Cardiac muscle cell (in vitro differentiated cells and primary cell): Measurements from ENCODE around the gene ISM1. TPM values are rescaled to one million over a fixed set of nuclear protein-coding genes. Genes with fewer than 3 reads are reported as not detected.

Experiments used
- DNase-seq, 2 donors: peaks; one replicate each; pipeline versions ENCODE4 v3.0.0 to v3.0.0-alpha.2; 2010 to 2017; ENCODE audit warnings: low read depth in 1 of 2, low spot score in 1 of 2
- H3K27ac ChIP-seq: fragments of 200-600 bp; sonication (generic); 2 replicates; pipeline ENCODE4 v1.5.1; 2016
- H3K27me3 ChIP-seq: fragments of 200-600 bp; sonication (generic); 2 replicates; pipeline ENCODE4 v1.6.0; 2016; ENCODE audit warnings: control low read depth
- H3K36me3 ChIP-seq: fragments of 200-600 bp; sonication (generic); 2 replicates; pipeline ENCODE4 v1.5.1; 2016; ENCODE audit warnings: control low read depth
- H3K4me1 ChIP-seq: fragments of 200-600 bp; sonication (generic); 2 replicates; pipeline ENCODE4 v1.8.1; 2017; ENCODE audit warnings: low read depth, mild to moderate bottlenecking, mixed run types
- H3K4me3 ChIP-seq: fragments of 200-600 bp; sonication (generic); 2 replicates; pipeline ENCODE4 v1.5.1; 2016; ENCODE audit warnings: mild to moderate bottlenecking
- H3K9me3 ChIP-seq: fragments of 200-600 bp; sonication (generic); 2 replicates; pipeline ENCODE4 v1.5.1; 2017; ENCODE audit warnings: low read depth, mild to moderate bottlenecking, control low read depth
- polyA plus RNA-seq: library from polyadenylated mRNA; unstranded; fragments of >200 nt; fragmentation: Nextera tagmentation; extraction: Ambion mirVana; gene quantifications from 2 replicates; pipeline ENCODE4 v1.2.1, GENCODE V29; 2016
- total RNA-seq: library from RNA; depleted of rRNA; stranded (reverse); fragments of >200 nt; gene quantifications from 2 replicates; pipeline ENCODE4 v1.2.3, GENCODE V29; 2016
- TF ChIP-seq, protein P1 (sequence below): IDR thresholded peaks from 2 replicates; pipeline ENCODE4 v1.5.1; 2012; ENCODE audit warnings: low read depth, mild to moderate bottlenecking, low read length

Gene ISM1
- total and polyA plus RNA-seq, 2 experiments from 2014 or later: 0.21 to 0.59 TPM

DNA sequence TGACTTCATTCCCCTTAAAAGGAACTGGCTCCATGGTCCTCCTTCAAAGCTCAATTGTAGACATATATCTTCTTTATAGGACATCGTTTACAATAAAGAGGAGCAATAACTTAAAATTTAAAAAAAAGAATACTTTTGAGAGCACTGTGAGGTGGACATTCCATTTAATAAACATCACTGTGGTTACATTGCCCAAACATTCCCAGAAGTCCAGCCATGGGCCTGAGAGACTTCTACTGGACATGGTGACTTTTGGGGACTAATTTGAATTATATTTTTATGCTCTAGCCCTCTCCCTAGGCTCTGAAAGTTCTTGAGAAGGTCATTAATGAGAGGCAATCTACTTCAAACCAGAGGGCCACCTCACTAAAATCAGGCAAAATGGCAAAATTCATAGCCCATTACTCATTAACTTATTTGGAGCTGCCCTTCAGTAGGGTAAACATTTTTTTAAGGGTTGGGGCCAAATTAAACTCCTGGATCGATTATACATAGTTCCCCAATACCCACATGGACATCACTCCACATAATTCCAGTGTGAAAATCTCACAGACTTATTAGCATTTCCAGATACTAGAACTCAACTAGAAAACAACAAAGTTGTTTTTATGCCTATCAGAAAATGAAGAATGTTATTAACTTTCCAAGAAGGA lies 17.1 kb downstream of the ISM1 start:
- no peaks in the 10 kb centered on the region for H3K27me3 ChIP-seq
- H3K27ac ChIP-seq: no peak overlapping the region
- H3K4me3 ChIP-seq: no peak overlapping the region
- no peak for DNase-seq
- no peaks in the 10 kb centered on the region for H3K36me3 ChIP-seq
- TF ChIP-seq, protein P1, sequence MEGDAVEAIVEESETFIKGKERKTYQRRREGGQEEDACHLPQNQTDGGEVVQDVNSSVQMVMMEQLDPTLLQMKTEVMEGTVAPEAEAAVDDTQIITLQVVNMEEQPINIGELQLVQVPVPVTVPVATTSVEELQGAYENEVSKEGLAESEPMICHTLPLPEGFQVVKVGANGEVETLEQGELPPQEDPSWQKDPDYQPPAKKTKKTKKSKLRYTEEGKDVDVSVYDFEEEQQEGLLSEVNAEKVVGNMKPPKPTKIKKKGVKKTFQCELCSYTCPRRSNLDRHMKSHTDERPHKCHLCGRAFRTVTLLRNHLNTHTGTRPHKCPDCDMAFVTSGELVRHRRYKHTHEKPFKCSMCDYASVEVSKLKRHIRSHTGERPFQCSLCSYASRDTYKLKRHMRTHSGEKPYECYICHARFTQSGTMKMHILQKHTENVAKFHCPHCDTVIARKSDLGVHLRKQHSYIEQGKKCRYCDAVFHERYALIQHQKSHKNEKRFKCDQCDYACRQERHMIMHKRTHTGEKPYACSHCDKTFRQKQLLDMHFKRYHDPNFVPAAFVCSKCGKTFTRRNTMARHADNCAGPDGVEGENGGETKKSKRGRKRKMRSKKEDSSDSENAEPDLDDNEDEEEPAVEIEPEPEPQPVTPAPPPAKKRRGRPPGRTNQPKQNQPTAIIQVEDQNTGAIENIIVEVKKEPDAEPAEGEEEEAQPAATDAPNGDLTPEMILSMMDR: no peak
- no peaks in the 10 kb centered on the region for H3K9me3 ChIP-seq
- H3K4me1 ChIP-seq: no peaks in the 10 kb centered on the region

DNA sequence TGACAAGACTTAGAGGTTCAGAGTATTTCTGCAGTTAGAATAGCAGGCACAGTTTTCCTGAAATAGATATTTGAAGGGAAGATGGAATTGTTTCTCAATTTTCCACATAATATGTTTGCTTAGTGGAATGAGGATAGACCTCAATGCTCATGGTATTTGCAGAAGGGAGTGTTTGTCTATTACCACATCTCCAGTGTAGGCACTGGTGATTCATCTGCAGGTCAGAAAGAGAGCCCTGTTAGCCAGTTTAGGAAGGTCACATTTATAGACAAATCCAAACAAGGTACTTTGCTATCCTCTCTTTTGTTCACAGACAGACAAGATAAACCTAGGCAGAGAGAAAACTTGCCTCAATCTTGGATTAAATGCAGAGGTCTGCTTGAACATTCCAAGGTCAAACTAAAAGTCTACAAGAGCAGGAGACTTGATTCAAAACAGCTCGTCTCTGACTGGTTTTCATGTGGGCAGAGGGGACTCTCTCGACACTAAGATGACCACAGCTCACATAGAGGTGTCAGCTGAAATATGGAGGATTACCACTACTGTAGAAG lies 22.8 kb downstream of the ISM1 start:
- Histone ChIP-seq H3K36me3 (no peaks in the 10 kb centered on the region), H3K9me3 (no peaks in the 10 kb centered on the region), H3K27ac (no peak overlapping the region), H3K27me3 (no peaks in the 10 kb centered on the region), H3K4me1 (no peaks in the 10 kb centered on the region), H3K4me3 (no peak overlapping the region)
- TF ChIP-seq, protein P1: no peak
- no peak for DNase-seq

DNA sequence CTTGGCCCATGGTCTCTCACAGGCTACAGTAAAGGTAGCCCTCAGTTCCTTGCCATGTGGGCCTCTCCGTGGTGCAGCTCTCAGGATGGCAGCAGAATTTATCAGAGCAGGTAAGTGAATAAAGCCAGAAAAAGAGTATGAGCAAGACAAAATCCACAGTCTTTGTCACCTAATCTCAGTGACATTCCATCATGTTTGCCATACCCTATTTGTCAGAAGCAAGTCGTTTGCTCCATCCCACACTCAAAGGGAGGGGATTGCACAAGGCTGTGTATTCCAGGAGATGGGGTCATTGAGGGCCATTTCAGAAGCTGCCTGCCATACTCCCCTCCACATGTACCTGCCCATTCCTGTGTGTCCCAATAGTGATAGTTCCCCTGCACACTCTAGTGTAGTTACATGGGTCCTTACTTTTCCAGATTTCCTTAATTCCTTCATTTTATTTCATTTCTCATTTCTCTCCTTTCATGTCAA lies 24.2 kb downstream of the ISM1 start:
- DNase-seq: no peak
- Histone ChIP-seq H3K27me3 (no peaks in the 10 kb centered on the region), H3K9me3 (no peaks in the 10 kb centered on the region), H3K27ac (no peak overlapping the region), H3K4me1 (no peaks in the 10 kb centered on the region), H3K36me3 (no peaks in the 10 kb centered on the region), H3K4me3 (no peak overlapping the region)
- TF ChIP-seq, protein P1: no peak

DNA sequence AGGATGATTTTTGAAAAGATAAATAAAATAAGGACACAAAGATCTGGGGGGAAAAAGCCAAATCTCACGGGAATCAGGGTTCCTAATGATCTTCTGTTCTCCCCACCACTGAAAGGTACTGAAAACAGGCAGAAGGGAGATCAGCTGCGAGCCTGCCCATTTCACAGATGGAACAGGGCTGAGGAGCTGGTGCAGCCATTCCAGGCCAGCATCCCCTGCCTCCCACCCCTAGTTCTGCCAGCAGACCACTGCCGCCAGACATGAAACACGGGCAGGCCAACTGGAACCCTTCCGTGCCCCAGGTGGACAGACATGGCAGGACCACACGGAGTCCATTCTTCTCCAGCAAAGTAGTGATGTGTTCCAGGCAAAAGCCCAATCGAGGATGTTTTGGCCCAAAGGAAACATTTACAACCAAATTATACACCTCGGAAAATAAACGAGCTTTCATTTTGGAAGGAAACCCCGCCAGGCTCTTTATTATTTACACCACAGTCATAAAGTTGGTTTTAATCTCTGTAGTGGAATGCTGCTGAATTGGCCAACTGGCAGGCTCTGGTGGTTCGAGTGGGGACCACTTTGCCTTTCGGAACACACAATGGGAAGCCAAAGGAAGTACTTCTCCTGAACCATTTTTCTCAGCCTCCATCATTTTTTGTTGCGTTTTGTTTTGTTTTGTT lies 28.2 kb downstream of the ISM1 start:
- H3K27ac ChIP-seq: no peak overlapping the region
- H3K9me3 ChIP-seq: no peaks in the 10 kb centered on the region
- no peak overlapping the region for H3K4me3 ChIP-seq
- H3K36me3 ChIP-seq: no peaks in the 10 kb centered on the region
- H3K4me1 ChIP-seq: no peaks in the 10 kb centered on the region
- TF ChIP-seq, protein P1: no peak
- H3K27me3 ChIP-seq: no peaks in the 10 kb centered on the region
- no peak for DNase-seq

DNA sequence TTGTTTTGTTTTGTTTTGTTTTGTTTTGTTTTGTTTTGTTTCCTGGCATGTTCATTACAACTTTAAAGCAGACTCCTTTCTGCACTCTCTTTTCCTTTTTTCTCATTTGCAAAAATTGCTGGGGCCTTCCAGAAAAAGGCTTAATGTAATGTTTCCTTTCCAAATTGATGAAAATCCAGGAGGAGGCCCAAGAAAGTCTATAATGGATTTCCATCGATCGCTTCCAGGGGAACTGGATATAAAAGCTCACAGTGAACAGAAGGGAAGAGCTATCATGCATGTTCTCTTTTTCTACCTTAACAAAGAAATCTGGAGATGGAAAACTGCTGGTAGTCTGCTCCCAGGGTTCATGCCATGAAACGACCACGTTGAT lies 28.7 kb downstream of the ISM1 start:
- H3K4me1 ChIP-seq: no peaks in the 10 kb centered on the region
- H3K4me3 ChIP-seq: no peak overlapping the region
- H3K27me3 ChIP-seq: no peaks in the 10 kb centered on the region
- no peaks in the 10 kb centered on the region for H3K36me3 ChIP-seq
- TF ChIP-seq, protein P1: no peak
- H3K27ac ChIP-seq: no peak overlapping the region
- no peak for DNase-seq
- no peaks in the 10 kb centered on the region for H3K9me3 ChIP-seq
